Epithelial cell of esophagus (primary cell): Measurements from ENCODE around the gene NPR1.

ENCODE experiments used
- DNase-seq: peaks from one replicate; pipeline ENCODE4 v3.0.0; 2010; ENCODE audit warnings: low read depth
- H3K4me3 ChIP-seq: 2 replicates; pipeline ENCODE4 v1.5.1; 2011; ENCODE audit warnings: mild to moderate bottlenecking, low read length, control low read depth
- TF ChIP-seq, protein P1 (sequence below): IDR thresholded peaks from 2 replicates; pipeline ENCODE4 v1.5.1; 2011; ENCODE audit warnings: low read depth, mild to moderate bottlenecking, low read length, control low read depth, inconsistent platforms; ENCODE audit not compliant: insufficient read depth; ENCODE audit errors: missing control alignments

Gene NPR1

DNA sequence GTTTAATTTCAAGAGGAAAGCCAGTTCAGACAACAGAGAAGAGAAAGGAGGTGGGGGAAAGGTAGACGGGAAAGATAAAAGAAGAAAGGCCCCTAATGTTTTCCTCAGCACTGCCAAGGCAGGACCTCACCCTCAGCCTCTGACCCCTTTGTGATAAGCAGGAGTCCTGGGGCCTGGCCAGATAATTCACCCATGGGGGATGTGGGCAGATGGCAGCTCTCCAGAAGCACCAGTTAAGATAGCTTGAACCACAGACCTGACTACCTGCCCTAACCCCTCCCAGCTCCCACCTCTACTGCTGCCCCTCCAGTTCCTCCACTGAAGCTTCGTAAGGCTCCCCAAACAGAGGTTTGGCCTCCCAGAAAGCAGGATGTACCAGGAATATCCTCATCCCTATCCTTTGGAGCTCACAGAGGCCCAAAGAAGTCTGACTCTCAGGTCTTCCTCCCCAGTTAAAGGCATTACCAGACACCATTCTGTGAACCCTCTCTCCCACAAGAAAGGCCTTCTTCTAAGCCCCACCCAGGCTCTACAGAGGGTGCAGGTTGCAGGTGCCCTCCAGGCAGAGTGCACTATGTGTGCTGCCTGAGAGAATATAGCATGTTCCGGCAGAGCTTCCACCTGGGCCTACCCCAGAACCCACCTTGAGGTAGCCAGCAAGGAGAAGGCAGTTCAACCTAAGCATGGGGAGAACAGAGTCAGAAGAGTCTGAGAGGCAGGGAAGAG lies 29.2 kb upstream of the NPR1 start:
- H3K4me3 ChIP-seq = no peak overlapping the region
- TF ChIP-seq, protein P1, sequence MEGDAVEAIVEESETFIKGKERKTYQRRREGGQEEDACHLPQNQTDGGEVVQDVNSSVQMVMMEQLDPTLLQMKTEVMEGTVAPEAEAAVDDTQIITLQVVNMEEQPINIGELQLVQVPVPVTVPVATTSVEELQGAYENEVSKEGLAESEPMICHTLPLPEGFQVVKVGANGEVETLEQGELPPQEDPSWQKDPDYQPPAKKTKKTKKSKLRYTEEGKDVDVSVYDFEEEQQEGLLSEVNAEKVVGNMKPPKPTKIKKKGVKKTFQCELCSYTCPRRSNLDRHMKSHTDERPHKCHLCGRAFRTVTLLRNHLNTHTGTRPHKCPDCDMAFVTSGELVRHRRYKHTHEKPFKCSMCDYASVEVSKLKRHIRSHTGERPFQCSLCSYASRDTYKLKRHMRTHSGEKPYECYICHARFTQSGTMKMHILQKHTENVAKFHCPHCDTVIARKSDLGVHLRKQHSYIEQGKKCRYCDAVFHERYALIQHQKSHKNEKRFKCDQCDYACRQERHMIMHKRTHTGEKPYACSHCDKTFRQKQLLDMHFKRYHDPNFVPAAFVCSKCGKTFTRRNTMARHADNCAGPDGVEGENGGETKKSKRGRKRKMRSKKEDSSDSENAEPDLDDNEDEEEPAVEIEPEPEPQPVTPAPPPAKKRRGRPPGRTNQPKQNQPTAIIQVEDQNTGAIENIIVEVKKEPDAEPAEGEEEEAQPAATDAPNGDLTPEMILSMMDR = no peak

DNA sequence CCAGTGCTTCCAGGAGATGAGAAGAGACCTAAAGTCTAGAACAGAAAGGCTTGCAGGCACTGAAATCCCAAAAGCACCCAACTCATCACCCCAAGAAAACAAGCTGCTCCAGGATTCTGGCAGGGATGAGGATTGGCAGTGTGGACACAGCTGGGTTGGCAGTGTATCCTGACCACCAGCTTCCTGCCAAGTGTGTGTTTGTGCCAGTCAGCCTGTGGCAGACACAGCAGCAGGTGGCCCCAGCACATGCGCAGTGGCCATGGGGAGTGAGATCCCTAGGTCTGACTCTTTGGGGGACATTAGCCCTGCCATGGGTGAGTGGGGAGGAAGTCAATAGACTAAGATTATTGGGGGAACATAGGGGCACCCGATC lies 28.6 kb upstream of the NPR1 start:
- H3K4me3 ChIP-seq = no peak overlapping the region
- TF ChIP-seq, protein P1 = no peak
- DNase-seq = no peak

More for the DNA sequence above, 29.2 kb upstream of the NPR1 start:
- DNase-seq = no peak

DNA sequence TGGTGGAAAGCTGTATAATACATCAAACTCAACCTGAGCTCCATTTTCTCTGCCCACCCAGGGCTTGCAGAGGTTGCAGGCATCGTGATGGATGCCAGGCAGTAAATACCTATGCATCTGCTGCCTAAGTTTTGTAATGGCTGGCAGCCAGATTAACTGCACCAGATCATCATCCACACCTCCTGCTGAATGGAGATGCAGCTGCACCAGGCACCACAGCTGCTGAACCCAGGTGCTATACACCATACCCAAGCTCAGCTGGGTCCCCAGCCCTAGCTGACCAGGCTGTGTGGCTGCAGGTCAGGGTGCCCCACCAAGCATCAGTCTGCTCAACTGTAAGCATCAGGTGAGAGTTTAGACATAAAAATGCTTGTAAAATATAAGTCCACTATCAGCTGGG lies 26.7 kb upstream of the NPR1 start:
- TF ChIP-seq, protein P1 = no peak
- DNase-seq = no peak
- H3K4me3 ChIP-seq = no peak overlapping the region

DNA sequence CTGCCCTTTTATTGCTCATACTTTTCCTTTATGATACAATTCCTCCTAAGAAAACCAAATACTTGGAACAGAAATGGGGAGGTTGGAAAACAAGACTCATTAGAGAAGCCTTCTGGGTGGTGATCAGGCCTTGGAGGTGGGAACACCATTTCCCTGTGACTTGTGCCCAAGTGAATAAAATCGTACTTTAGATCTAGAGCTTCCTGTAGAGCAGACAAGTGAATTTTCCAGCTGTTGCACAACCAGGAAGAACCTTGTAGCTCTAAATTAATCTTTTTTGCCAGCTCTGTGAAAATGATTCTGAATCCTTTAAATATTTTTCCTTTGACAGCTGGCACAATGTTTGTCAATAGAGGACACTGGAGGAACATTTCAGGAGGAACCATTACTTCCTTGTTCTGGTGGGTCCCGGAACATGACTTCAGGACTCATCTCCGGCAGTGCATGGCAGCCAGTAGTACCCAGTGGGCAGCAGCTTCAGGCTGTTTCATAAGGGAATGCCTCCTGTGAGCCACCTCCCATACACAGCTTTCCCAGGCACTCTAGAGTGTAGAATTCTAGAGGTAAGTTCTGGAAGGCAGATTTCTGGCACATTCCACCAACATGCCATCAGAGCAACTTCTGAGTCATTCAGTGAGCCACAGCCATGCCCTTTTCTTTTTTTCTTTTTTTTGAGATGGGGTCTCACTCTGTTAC lies 25.5 kb upstream of the NPR1 start:
- TF ChIP-seq, protein P1 = no peak
- DNase-seq = peak; percentile 84
- H3K4me3 ChIP-seq = no peak overlapping the region

DNA sequence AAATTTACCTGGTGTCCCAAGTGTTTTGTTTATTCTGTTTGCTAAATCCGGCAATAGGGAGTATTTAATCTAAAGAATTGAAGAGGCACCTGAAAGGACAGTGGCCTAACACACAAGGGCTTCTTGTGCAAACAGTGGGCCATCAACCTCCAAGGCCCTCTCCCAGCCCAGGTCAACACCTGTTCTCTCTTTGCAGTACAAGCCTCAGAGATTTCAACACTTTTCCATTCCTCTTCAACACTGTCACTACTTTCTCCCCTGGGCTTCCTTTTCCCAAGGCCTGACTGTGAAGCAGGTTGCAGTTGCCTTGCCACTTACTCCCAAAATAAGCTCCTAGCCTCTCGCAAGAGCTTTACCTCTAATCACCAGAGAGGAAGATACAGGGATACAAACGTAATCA lies 23.2 kb upstream of the NPR1 start:
- no peak overlapping the region for H3K4me3 ChIP-seq
- DNase-seq = peak; percentile 27
- TF ChIP-seq, protein P1 = no peak

DNA sequence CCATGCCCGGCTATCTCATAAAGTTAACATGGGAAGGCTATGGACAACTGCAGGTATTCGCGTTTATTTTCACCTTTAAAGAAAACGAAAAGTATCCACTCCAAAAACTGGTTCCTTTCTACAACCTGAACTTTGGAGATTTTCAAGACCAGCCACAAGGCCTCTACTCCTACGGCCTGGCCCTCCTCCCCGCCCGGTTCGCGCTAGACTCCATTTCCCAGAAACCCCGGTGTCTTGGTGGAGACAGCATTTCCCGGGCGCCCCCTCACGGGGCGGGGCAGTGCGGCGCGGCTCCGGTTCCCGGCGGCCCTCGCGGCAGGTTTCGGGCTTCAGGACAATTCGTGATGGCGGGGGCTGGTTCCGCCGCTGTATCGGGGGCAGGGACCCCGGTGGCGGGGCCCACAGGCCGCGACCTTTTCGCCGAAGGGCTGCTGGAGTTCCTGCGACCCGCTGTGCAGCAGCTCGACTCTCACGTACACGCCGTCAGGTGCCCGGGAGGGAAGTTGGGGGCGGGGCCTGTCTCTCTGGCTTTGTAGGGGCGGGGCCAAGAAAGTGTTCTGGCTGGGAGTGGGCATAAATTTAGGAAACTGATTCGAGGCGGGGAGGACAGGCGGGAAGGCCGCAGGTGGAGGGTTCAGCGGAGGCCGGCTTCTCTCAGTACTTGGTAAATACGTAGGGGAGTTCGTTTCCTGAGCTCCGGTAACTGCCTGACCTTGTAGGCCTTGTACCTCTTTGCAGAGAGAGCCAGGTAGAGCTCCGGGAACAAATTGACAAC lies 19.9 kb upstream of the NPR1 start, which contains the start of gene SNAPIN:
TSS of gene SNAPIN (plus strand) at position 304 of the 775 bp plus-strand sequence. CDS start at position 345, 41 bp downstream.
- TF ChIP-seq, protein P1 = peak; percentile 6
- DNase-seq = peak; percentile 85
- peak within 1 kb of the TSS; percentile 79 for H3K4me3 ChIP-seq
